Measurements from ENCODE around the gene KRTAP16-1. TPM values are rescaled to one million over a fixed set of nuclear protein-coding genes. Genes with fewer than 3 reads are reported as not detected.

The KRTAP16-1 gene
- total RNA-seq, 1 experiment from 2014 or later: not detected

- CTCF ChIA-PET: no interaction called here
- Histone ChIP-seq H3K27me3 (ENCODE audit: insufficient read depth, low read depth) (no peaks in the 10 kb centered on the region), H3K4me3 (no peak overlapping the region), H3K36me3 (ENCODE audit: low read depth) (no peaks in the 10 kb centered on the region), H2AFZ (no peak overlapping the region), H3K27ac (no peak overlapping the region), H3K4me2 (no peak overlapping the region), H4K20me1 (ENCODE audit: insufficient read depth) (no peaks in the 10 kb centered on the region), H3K9me2 (ENCODE audit: insufficient read depth) (no peaks in the 10 kb centered on the region), H3K79me2 (ENCODE audit: low read depth) (no peaks in the 10 kb centered on the region), H3F3A (ENCODE audit: insufficient read depth, low read depth) (no peaks in the 10 kb centered on the region), H3K4me1 (replicated peaks; ENCODE audit: insufficient read depth) (peaks cover 20% of the 10 kb centered on the region), H3K9me3 (ENCODE audit: insufficient read depth, low read depth) (no peaks in the 10 kb centered on the region)
- no TSS peak for BruUV-seq (replicated peaks)
- intact Hi-C loops (cut with micrococcal nuclease; ENCODE audit: unreplicated experiment): no loop called here
- TF ChIP-seq CTCF (conservative IDR thresholded peaks at IDR 0.05) (no peak), EZH2 (IDR thresholded peaks at IDR 0.05; ENCODE audit: low read depth) (no peak)
- DNase-seq: no peak
- POLR2A ChIA-PET (ENCODE audit: unreplicated experiment): no interaction called here
Measured at GRCh38 chr17:41333098-41333497, 24.0 kb upstream of the KRTAP16-1 start.

GRCh38 chr17:41332239-41332638, 23.1 kb upstream of the KRTAP16-1 start:
- Histone ChIP-seq H3K4me3 (no peak overlapping the region), H3K27ac (no peak overlapping the region), H3K9me3 (ENCODE audit: insufficient read depth, low read depth) (no peaks in the 10 kb centered on the region), H3K27me3 (ENCODE audit: insufficient read depth, low read depth) (no peaks in the 10 kb centered on the region), H3K4me2 (no peak overlapping the region), H3K4me1 (replicated peaks; ENCODE audit: insufficient read depth) (peaks cover 17% of the 10 kb centered on the region), H4K20me1 (ENCODE audit: insufficient read depth) (no peaks in the 10 kb centered on the region), H3K9me2 (ENCODE audit: insufficient read depth) (no peaks in the 10 kb centered on the region), H3F3A (ENCODE audit: insufficient read depth, low read depth) (no peaks in the 10 kb centered on the region), H3K36me3 (ENCODE audit: low read depth) (no peaks in the 10 kb centered on the region), H2AFZ (no peak overlapping the region), H3K79me2 (ENCODE audit: low read depth) (no peaks in the 10 kb centered on the region)
- POLR2A ChIA-PET (ENCODE audit: unreplicated experiment): interaction anchor here (0.6 kb wide), 1 partner anchor 155 kb away, joined by 3 read pairs; no protein-coding TSS in a partner anchor
- intact Hi-C loops (cut with micrococcal nuclease; ENCODE audit: unreplicated experiment): no loop called here
- no peak for DNase-seq
- no peak for TF ChIP-seq CTCF (conservative IDR thresholded peaks at IDR 0.05)
- no peak for TF ChIP-seq EZH2 (IDR thresholded peaks at IDR 0.05; ENCODE audit: low read depth)
- CTCF ChIA-PET: no interaction called here
- no TSS peak for BruUV-seq (replicated peaks)

GRCh38 chr17:41331606-41332005, 22.5 kb upstream of the KRTAP16-1 start:
- H2AFZ ChIP-seq: no peak overlapping the region
- H3K27me3 ChIP-seq (ENCODE audit: insufficient read depth, low read depth): no peaks in the 10 kb centered on the region
- no TSS peak for BruUV-seq (replicated peaks)
- no peak overlapping the region for H3K4me3 ChIP-seq
- intact Hi-C loops (cut with micrococcal nuclease; ENCODE audit: unreplicated experiment): no loop called here
- H3K9me3 ChIP-seq (ENCODE audit: insufficient read depth, low read depth): no peaks in the 10 kb centered on the region
- H4K20me1 ChIP-seq (ENCODE audit: insufficient read depth): no peaks in the 10 kb centered on the region
- ChIA-PET CTCF (interaction anchor here (0.6 kb wide), 1 partner anchor 132 kb away, joined by 3 read pairs; no protein-coding TSS in a partner anchor), POLR2A (ENCODE audit: unreplicated experiment) (interaction anchor here (0.6 to 0.7 kb wide), 2 partner anchors 154 to 512 kb away, joined by 3 read pairs; no protein-coding TSS in a partner anchor)
- no peaks in the 10 kb centered on the region for H3F3A ChIP-seq (ENCODE audit: insufficient read depth, low read depth)
- H3K79me2 ChIP-seq (ENCODE audit: low read depth): no peaks in the 10 kb centered on the region
- H3K4me1 ChIP-seq (replicated peaks; ENCODE audit: insufficient read depth): peaks cover 17% of the 10 kb centered on the region
- H3K27ac ChIP-seq: no peak overlapping the region
- no peaks in the 10 kb centered on the region for H3K9me2 ChIP-seq (ENCODE audit: insufficient read depth)
- no peak overlapping the region for H3K4me2 ChIP-seq
- H3K36me3 ChIP-seq (ENCODE audit: low read depth): no peaks in the 10 kb centered on the region
- TF ChIP-seq EZH2 (IDR thresholded peaks at IDR 0.05; ENCODE audit: low read depth) (no peak), CTCF (conservative IDR thresholded peaks at IDR 0.05) (no peak)
- DNase-seq: no peak

Data from PC-9 (cell line).